ENCODE results near the gene RAB20. TPM values are rescaled to one million over a fixed set of nuclear protein-coding genes. Genes with fewer than 3 reads are reported as not detected.

Gene RAB20
- total RNA-seq, 1 experiment from 2014 or later: 12.3 TPM

DNA sequence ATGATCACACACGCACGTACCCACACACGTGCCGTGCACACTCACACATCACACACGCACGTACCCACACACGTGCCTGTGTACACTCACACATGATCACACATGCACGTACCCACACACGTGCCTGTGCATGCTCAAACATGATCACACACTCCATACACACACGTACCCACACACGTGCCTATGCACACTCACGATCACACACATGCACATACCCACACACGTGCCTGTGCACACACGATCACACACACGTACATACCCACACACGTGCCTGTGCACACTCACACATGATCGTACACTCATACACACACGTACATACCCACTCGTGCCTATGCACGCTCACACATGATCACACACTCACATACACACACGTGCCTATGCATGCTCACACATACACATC, 86.8 kb downstream of the RAB20 start:
- no peak overlapping the region for H3K4me2 ChIP-seq (ENCODE audit: insufficient read depth, insufficient read length, low read length)
- peak overlapping the region; percentile 1 for H4K8ac ChIP-seq (replicated peaks; ENCODE audit: insufficient read length, low read depth, low read length)
- H3K79me1 ChIP-seq (ENCODE audit: insufficient read depth, low read depth, low read length, poor library complexity, severe bottlenecking): no peaks in the 10 kb centered on the region
- DNase-seq: no peak
- no peak overlapping the region for H3K14ac ChIP-seq (ENCODE audit: insufficient read depth, low read length)
- peaks cover 7 to 14% of the 10 kb centered on the region in 2 experiments for H3K4me1 Mint-ChIP-seq
- H2AK5ac ChIP-seq (ENCODE audit: insufficient read length, low read length): no peak overlapping the region
- H2BK20ac ChIP-seq (ENCODE audit: low read depth, low read length, poor library complexity, severe bottlenecking): no peak overlapping the region
- no peak overlapping the region for H4K91ac ChIP-seq (ENCODE audit: insufficient read length, low read depth, low read length)
- peak overlapping the region in 2 of 3 experiments; percentile 22 to 27; a peak in 2 of 7 replicates for H3K27ac Mint-ChIP-seq
- H3K18ac ChIP-seq (ENCODE audit: insufficient read length, low read depth, low read length): no peak overlapping the region
- no peak overlapping the region for H2BK12ac ChIP-seq (ENCODE audit: insufficient read length, low read depth, low read length)
- no peaks in the 10 kb centered on the region for H3K79me2 ChIP-seq (ENCODE audit: insufficient read depth, low read length)
- H2AFZ ChIP-seq (ENCODE audit: low read length): no peak overlapping the region
- H3K36me3 Mint-ChIP-seq (ENCODE audit: insufficient read depth in 1 of 3, low read depth in 3 of 3): peaks cover 29 to 50% (median 42%) of the 10 kb centered on the region in 3 experiments
- H3K23ac ChIP-seq (ENCODE audit: insufficient read length, low read depth, low read length): no peak overlapping the region
- no peak overlapping the region for H3K4ac ChIP-seq (ENCODE audit: low read depth, low read length)
- no peak overlapping the region for H3K4me3 Mint-ChIP-seq
- H3K27me3 ChIP-seq (ENCODE audit: insufficient read depth, low read length): no peaks in the 10 kb centered on the region
- H4K20me1 ChIP-seq (ENCODE audit: control insufficient read depth, insufficient read depth, insufficient read length): no peaks in the 10 kb centered on the region
- WGBS (ENCODE audit: extremely low coverage, insufficient read length, low lambda C conversion rate): no CpG with 5 or more reads among the region's 21 CpGs
- H3K56ac ChIP-seq (ENCODE audit: insufficient read length, low read depth, low read length): no peak overlapping the region
- H3K27me3 Mint-ChIP-seq (ENCODE audit: low read depth): no peaks in the 10 kb centered on the region
- H2BK5ac ChIP-seq (ENCODE audit: insufficient read length, low read length): no peak overlapping the region
- no peaks in the 10 kb centered on the region for H3K4me1 ChIP-seq (ENCODE audit: insufficient read depth, low read length)
- no peak overlapping the region for H4K5ac ChIP-seq (ENCODE audit: insufficient read length, low read depth, low read length)
- H2BK120ac ChIP-seq (ENCODE audit: low read depth, low read length, poor library complexity, severe bottlenecking): no peak overlapping the region
- no peaks in the 10 kb centered on the region for H3K9me3 Mint-ChIP-seq
- H3K23me2 ChIP-seq (ENCODE audit: insufficient read length, low read depth, low read length, poor library complexity, severe bottlenecking): no peaks in the 10 kb centered on the region
- H3K9ac ChIP-seq (ENCODE audit: extremely low read depth, insufficient read length, low read length): no peak overlapping the region
- no peak overlapping the region for H3T11ph ChIP-seq (ENCODE audit: low read length)
- no peaks in the 10 kb centered on the region for H3K9me3 ChIP-seq (ENCODE audit: control insufficient read depth, low read depth, low read length)
- H3K27ac ChIP-seq (ENCODE audit: insufficient read length, low read depth, low read length): no peak overlapping the region
- TF ChIP-seq, protein P1, sequence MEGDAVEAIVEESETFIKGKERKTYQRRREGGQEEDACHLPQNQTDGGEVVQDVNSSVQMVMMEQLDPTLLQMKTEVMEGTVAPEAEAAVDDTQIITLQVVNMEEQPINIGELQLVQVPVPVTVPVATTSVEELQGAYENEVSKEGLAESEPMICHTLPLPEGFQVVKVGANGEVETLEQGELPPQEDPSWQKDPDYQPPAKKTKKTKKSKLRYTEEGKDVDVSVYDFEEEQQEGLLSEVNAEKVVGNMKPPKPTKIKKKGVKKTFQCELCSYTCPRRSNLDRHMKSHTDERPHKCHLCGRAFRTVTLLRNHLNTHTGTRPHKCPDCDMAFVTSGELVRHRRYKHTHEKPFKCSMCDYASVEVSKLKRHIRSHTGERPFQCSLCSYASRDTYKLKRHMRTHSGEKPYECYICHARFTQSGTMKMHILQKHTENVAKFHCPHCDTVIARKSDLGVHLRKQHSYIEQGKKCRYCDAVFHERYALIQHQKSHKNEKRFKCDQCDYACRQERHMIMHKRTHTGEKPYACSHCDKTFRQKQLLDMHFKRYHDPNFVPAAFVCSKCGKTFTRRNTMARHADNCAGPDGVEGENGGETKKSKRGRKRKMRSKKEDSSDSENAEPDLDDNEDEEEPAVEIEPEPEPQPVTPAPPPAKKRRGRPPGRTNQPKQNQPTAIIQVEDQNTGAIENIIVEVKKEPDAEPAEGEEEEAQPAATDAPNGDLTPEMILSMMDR (conservative IDR thresholded peaks at IDR 0.05): no peak
- no peak overlapping the region for H2BK15ac ChIP-seq (ENCODE audit: low read depth, low read length)

Other genes with a start within 250 kb of the RAB20 start
- 24.8 and 25.5 TPM in 2 replicates for gene NAXD, start 53.8 kb upstream of the RAB20 start, total RNA-seq (2021)
- gene CARS2, start 144.4 kb upstream of the RAB20 start, total RNA-seq (2021): 41.9 and 46.3 TPM in 2 replicates
- gene ING1, start 152.0 kb upstream of the RAB20 start, total RNA-seq (2021): 17.3 and 18.7 TPM in 2 replicates